ENCODE results near the gene KCNH2.

GRCh38 chr7:150980663-150981062, 2.5 kb upstream of the KCNH2 start:
- TF ChIP-seq EZH2 (IDR thresholded peaks at IDR 0.05; ENCODE audit: borderline replicate concordance, low read depth, low read length, poor library complexity, severe bottlenecking) (no peak), CTCF (conservative IDR thresholded peaks at IDR 0.05; ENCODE audit: low read depth, low read length) (no peak)
